Hematopoietic multipotent progenitor cell treated with erythropoietin and hydrocortisone succinate and interleukin-3 and kit ligand, for 8 days (in vitro differentiated cells): ENCODE data around the gene MBD5.
A peak's percentile ranks its signal among the peaks of the same experiment; 100 is the strongest.

ENCODE experiments used
- DNase-seq: peaks from one replicate; pipeline ENCODE4 v3.0.0-alpha.2; 2015

MBD5 gene

DNA sequence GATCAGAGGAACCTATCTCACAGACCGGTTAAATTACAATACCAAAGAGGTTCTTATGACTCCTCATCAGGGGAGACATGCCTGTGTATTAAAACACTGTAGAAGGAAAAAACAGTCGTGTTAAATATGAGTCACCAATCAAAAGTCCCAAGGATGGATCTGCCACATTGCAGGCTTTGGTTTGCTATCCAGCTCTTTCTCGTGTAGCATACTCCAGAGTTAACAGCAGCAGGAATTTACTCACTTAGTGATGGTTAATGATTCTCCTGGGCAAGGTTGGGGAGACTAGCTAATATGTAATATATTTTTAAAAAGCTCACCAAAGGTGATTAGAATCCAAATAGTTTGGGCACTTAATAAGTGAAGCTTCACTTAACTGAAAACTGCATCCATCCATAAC lies 109.7 kb downstream of the MBD5 start:
- no peak for DNase-seq

DNA sequence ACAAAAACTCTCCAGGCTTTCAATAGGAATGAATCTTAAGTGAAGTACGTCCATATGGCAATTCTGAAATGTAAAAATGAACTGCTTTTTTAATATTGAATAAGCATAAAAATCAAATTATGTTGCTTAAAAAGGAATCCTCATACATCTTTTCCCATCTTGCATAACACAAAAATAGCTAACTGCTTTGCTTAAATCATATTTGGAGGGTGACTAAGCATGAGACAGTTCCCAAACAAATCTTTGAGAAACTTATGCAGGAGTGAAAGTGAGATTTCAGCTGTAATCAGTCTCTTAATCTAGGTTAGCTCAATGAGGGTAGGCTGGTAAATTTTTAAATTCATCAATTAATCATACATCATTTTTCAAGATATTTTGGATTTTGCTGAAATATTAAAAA lies 111.5 kb downstream of the MBD5 start:
- no peak for DNase-seq

DNA sequence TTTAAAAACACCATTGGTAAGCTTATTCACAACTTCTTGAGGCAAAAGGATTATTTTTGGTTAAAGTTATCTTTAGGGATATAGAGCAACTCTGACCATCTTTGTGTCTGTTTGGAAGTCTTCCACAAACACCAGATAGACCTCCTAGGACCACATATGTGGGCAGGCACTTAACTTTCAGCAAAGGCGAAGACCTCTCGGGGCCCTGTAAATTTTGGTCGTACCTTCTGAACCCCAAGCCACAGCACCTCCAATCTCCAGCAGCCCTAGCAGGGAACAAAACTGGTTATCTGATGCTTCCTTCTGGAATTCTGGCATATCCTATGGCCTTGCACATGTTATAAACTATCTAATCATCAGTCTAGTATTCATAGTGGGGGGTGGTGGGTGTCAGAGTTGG lies 114.8 kb downstream of the MBD5 start:
- DNase-seq: no peak

GRCh38 chr2:148136441-148136840 lies 115.5 kb downstream of the MBD5 start:
- no peak for DNase-seq

- DNase-seq: peak; percentile 98
Measured at GRCh38 chr2:148161909-148162435, 141.1 kb downstream of the MBD5 start.

GRCh38 chr2:148162871-148163270 lies 142.0 kb downstream of the MBD5 start:
- DNase-seq: peak; percentile 95

DNA sequence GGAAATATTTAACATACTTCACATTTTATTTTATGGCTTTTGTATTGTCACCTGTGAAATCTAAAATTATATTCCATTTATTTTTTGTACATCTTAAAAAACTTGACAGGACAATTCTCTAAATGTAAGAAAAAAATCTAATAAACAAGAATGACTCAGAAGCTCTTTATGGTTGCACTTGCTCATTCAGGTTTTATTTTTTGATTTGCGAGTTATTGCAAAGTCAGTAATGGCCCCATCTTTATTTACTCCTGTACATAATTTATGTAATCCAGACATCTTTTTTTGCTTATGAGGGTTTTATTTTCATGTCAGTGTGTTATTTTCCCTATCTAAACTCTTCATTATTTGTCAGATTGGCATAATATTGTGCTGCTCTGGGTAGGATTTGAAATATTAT lies 145.1 kb downstream of the MBD5 start:
- no peak for DNase-seq

DNA sequence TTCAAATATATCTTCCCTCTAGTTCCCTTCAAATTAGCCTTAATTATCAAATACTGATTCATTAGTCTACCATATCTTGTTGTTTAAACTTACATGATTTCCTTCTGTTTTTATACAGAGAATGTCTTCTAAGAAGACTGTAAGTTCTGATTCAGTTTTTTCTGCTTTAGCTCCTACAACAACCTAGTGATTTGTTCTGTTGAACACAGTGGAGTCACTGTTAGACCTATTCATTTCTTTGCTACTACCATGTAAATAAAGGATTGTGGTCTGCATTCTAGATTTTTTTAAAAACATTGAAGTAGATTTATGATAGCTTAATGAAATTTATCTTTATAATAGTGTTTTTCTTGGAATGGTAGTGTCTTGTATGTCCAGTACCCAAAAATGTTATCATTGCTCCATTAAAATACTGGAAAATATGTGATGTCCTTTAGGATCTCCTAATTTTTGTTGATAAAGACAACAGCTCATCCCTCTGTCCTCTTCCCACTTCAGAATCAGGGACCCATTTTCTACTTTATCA lies 146.4 kb downstream of the MBD5 start:
- DNase-seq: no peak

DNA sequence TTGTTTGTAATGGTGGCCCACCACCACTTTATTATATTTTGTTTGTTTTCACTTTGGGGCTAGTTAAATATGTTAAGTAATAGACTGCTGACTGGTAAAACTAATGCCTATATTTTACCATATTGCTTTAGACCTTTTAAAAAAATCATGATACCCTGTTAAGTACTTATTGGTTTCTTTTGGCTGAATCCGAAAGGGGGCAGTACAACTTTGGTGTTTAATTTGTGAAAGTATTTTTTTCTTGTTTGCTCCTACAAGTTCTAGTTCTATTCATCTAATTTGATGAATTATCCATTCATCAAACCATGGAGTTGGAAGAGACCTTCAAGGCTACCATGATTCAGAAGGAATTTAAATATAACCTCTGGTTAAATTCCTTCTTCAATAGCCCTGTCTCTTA lies 147.0 kb downstream of the MBD5 start:
- no peak for DNase-seq

DNA sequence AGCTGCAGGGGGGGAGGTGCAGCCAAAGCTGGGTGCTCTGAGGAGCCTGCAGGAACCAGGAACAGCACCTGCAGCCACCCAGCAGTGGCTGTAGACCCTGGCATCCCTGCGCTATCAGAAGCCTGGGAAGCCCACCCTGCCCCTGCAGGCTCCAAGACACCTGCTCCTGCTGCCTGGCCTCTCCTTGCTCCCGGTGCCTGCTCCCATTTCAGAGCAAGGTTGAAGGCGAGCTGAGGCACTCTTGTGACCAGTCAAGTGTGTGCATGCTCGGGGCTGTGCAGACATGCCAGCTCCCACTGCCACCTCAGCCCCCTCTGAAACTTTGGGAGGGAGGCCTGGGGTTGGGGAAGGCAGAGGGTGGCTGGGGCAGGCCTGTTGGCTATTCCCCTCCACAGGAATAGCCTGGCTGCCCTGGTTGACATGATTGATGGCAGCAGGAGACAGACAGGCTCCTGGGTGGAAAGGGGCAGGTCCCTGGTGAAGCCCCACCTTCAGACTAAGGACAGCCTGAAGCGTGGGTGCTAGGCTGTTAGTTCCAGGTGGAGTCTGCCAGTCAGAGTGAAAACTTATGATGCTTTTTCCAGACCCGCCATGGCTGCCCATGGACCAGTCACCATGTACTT lies 151.4 kb downstream of the MBD5 start:
- no peak for DNase-seq

- DNase-seq: no peak
Measured at GRCh38 chr2:148173168-148173567, 152.3 kb downstream of the MBD5 start.

GRCh38 chr2:148177559-148177958 lies 156.7 kb downstream of the MBD5 start:
- DNase-seq: no peak

DNA sequence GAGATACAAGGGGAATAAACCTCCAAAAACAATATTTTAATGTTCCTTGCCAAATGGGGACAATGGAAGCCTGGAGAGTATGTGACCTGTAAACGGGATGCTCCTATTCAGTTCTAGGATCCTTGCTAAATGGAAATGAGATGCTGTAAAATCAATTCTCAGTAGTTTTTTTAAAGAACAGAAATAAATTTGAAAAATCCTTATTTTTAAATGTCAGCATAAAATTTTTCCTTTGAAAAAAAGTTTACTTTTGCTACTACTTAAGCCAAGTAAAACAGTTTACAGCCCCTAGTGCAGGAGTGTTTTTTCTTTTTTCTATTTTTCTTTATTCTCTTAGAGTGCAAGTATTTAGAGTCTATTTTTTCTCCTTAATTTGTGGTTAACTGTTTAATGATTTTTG lies 158.8 kb downstream of the MBD5 start:
- no peak for DNase-seq

DNA sequence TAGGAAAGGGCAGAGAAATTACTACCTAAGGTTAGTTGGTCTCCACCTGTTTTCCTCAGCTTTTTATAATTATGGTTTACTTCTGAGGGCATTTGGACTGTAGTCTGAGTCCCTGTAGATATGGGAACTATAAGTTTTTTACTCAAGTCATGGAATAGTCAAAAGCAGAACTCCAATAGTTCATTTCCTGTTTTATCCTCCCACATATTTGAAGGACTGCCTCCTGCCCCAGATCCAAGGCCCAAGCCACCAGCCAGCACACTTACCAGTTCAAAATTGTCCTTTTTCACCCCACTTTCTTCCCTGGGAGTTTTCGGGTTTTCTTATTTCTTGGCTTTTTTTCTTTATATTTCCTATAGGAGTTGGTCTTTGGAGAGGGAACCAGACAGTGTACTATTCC lies 164.1 kb downstream of the MBD5 start:
- no peak for DNase-seq

DNA sequence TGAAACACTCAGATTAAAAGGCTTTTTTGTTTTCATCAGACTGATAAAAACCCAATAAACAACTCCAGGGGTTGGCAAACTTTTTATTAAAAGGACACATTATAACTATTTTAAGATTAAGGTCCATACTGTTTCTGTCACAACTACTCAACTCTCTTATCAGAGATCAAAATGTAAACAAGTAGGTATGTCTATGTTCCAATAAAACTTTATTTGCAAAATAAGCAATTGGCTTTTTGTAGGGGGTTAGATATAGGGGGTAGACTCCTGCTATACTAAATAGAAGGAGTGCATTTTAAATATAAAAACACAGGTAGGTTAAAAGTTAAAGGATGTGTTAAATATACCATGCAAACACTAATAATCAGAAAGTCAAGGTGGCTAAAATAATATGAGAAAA lies 174.0 kb downstream of the MBD5 start:
- no peak for DNase-seq

DNA sequence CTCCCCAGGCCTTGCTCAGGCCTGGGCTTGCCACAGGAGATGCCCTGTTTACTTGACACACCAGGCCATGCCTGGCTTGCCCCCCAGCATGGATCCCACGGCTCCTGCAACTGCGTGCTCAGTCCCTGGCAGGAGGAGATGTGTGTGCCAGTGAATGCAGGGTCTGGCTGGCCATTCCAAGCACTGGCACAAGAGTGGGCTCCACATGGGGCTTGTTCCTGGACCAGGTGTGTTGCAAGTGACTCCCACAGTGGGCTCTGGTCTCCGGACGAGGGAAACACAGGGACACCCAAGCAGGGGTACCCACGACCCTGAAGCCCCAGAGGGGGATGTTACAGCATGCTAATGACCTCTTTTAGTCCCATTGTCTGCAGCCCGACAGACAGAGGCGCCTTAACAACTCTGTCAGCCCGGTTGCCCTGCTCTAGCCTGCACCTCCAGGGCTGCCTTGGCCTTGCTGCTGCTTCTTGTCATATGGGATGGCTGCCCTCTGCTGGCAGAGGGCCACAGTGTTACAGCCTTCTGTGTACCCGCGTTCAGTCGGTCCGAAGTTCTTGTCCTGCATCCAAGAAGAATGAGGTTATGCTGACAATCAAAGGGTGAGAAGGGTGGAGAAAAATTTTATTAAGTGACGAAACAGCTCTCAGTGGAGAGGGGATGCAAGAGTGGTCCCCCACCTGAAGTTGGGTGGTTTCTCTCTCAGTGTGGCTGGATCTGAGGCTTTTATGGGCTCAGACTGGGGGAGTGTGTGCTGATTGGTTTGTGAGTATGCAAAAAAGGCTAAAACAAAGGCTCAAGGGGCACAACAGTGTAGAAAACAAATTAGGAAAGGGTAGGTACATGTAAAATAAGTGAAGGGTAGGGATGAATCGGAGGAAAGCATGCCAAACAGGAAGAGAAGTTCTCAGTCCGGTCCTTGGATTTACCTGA lies 180.4 kb downstream of the MBD5 start:
- peak; percentile 86 for DNase-seq

DNA sequence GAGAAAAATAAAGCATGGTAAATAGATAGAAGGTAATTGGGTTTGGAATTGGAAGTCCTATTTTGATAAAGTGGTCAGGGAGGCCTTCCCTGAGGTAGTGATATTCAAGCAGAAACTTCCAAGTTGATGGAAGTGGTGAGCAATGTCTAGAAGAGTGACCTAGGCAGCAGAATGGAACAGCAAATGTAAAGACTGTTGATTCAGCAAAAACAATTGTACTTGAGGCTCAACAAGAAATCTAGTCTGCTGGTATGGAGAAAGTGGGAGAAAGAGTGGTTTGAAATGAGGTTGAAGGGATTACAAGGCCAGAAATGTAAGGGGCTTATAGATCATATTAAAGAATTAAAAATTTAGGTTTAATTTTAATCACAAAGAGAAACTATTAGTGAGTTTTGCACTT lies 181.3 kb downstream of the MBD5 start:
- DNase-seq: no peak

DNA sequence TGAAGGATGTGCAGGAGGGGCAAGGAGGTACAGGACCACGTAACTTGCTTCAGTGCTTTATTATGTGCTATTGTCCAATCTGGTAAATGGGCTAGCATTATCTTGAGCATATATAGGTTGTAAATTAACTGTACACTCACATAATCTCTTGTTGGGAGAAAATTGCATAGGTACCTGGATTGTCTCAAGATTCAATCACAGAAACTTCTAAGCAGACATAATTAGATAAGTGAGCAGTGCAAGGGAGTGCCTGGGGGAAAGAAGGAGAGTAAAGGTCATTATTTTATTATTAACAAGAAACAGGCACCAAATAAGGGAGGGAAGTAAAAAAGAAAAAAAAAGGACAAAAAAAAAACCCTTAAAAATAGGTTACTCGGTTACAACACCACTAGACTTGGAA lies 186.2 kb downstream of the MBD5 start:
- DNase-seq: no peak

DNA sequence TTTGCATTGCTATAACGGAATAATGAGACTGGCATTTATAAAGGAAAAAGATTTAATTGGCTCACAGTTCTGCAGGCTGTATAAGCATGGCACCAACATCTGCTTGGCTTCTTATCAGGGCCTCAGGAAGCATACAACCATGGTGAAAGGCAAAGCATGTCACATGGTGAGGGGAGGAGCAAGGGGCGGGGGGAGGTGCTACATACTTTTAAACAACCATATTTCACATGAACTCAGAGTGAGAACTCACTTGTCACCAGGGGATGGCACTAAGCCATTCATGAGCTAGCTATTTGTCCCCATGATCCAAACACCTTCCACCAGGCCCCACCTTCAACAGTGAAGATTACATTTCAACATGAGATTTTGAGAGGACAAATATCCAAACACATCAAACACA lies 188.7 kb downstream of the MBD5 start:
- DNase-seq: peak; percentile 78

GRCh38 chr2:148218326-148219075 lies 197.6 kb downstream of the MBD5 start:
- DNase-seq: peak; percentile 7

- no peak for DNase-seq
Measured at GRCh38 chr2:148221166-148221565, 200.3 kb downstream of the MBD5 start.

DNA sequence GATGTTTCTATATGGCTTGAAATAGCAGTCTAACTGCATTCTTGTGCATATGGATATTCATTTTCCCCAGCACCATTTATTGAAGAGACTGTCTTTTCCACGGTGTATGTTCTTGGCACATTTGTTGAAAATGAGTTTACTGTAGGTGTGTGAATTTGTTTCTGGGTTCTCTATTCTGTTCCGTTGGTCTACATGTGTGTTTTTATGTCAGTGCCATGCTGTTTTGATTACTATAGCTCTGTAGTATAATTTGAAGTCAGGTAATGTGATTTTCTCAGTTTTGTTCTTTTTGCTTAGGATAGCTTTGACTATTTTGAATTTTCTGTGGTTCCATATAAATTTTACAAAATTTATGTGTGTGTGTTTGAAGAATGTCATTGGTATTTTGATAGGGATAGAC lies 201.0 kb downstream of the MBD5 start:
- no peak for DNase-seq

- no peak for DNase-seq
Measured at GRCh38 chr2:148231858-148232257, 211.0 kb downstream of the MBD5 start.
